Activated T-helper 9 cell treated with anti-CD3 and anti-CD28 coated beads, Interleukin-2, amount 50 U/mL, for 16 hours (primary cell): ENCODE results near the gene OR5H14.
"Not testable (repeated sequence)": the region's sequence is repeated elsewhere in the genome, so short reads cannot be mapped to it uniquely, and the experiment has no call there.

ENCODE experiments used
- DNase-seq: peaks from one replicate; pipeline ENCODE4 v3.0.0-alpha.2; 2020; ENCODE audit warnings: low read depth

OR5H14 gene

DNA sequence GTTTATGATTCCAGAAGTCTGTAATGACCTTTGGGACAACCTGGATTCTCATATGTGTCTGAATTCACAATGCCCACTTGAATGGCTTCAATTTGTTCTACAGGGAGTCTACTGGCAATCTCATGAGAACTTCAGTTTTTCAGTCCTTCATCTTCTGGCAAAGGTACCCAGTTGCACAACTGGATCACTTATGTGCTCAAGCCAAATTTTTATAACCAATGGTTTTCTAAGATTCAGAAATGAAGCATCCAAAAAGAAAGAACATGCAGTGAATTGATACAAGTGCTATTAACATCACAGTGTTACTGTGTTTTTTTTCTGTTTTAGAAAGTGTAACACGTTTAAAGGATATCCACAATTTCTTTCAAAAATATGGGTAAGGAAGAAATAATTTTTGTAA, at the start of gene OR5H14:
TSS of gene OR5H14 (plus strand) at position 301 of the 400 bp plus-strand sequence. CDS start 1,907 bp downstream, outside the sequence.
- no peak for DNase-seq

GRCh38 chr3:98099848-98100247, 47.4 kb upstream of the OR5H14 start:
- no peak for DNase-seq

GRCh38 chr3:98108162-98108561, 39.1 kb upstream of the OR5H14 start:
- no peak for DNase-seq

GRCh38 chr3:98109807-98110549, 37.3 kb upstream of the OR5H14 start:
- no peak for DNase-seq

- DNase-seq, result no peak
These were observed 36.8 kb upstream of the OR5H14 start for GRCh38 chr3:98110550-98110908.

GRCh38 chr3:98114264-98114663, 33.0 kb upstream of the OR5H14 start:
- DNase-seq, result no peak

DNA sequence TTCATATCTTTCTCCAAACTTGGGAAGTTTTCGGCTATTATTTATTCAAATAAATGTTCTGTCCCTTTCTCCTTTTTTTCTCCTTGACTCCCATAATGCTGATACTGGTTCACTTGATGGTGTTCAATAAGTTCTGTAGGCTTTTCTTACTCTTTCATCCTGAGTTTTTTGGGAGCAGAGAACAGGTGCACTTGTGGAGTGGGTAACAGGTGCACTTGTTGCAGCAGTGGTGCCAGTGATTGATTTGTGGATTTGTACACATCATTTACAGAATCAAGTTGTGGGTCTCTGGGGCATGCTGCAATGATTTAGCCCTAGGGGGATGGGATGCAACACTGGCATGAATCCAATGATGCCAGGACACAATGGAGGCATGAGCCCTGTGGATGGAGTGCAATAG, 31.6 kb upstream of the OR5H14 start:
- DNase-seq, result no peak

DNA sequence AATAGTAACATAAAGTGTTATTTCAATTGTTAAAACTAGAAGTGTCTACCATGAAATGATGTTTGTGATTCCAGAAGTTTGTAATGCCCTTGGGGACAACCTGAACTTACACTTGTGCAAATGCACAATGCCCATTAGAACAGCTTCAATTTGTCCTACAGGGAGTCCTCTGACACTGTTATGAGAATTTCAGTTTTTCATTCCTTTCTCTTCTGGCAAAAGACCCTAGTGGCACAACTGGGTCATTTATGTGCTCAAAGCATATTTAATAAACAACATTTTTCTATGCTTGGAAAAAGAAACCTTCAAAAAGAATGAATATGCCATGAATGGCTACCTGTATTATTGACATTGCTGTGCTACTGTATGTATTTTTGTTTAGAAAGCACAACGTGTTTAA, 16.9 kb upstream of the OR5H14 start, which contains the start of gene OR5H1:
TSS of gene OR5H1 (plus strand) at position 301 of the 400 bp plus-strand sequence. CDS start 1,977 bp downstream, outside the sequence.
- DNase-seq, result no peak

DNA sequence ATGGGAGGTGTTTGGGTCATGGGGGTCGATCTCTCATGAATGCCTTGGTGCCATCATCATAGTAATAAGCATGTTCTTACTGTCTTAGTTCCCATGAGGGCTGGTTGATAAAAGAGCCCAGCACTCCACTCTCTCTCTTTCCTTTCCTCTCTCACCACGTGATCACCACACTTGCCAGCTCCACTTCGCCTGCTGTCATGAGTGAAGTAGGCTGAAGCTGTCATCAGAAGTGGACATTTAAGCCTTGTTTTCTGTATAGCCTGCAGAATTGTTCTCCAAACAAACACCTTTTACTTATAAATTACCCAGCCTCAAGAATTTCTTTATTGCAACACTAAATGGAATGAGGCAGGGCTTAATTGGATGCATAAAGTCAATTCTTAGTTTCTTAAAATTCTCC, 10.6 kb upstream of the OR5H14 start:
- no peak for DNase-seq

GRCh38 chr3:98137826-98138557, 9.3 kb upstream of the OR5H14 start:
- not testable (repeated sequence) for DNase-seq

GRCh38 chr3:98140531-98140930, 6.7 kb upstream of the OR5H14 start:
- DNase-seq, result no peak

DNA sequence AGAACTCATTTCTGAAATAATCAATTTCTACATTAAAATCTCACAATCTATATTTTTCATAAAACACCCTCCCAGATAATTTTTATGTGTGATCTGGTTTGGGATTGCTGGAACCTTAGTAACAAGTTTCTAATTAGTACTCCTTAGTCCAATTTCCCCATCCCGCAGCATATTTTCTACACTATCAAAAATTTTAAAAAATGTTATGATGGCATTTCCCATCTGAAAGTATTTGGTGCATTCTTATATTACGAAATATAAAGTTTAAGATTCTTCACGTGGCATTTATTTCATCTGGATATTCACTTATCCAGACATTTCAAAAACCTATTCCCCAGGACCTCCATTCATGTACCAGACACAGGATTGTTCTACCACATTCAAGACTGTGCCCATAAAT, 1.5 kb downstream of the OR5H14 start:
- no peak for DNase-seq

DNA sequence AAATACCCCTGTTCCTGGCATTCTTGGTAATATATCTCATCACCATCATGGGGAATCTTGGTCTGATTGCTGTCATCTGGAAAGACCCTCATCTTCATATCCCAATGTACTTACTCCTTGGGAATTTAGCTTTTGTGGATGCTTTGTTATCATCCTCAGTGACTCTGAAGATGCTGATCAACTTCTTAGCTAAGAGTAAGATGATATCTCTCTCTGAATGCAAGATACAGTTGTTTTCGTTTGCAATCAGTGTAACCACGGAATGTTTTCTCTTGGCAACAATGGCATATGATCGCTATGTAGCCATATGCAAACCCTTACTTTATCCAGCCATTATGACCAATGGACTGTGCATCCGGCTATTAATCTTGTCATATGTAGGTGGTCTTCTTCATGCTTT, 2.2 kb downstream of the OR5H14 start:
- not testable (repeated sequence) for DNase-seq

DNA sequence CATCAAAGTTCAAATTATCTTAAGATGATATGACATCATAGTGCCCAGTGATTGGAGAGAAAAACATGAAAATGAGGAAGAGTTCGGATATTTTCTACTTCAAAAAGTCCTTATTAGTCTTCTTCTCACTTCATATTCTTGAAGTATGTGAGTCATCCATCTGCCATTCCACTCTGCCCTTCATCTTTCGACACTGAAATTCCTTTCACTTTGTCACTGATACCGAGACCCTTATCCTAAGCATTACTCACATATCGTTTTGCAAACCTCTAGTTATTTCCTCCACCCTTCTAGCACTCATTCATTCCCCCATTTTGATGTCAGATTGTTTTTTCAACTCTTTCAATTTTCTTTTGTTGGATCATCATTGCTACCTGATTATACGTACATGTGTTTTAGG, 4.0 kb downstream of the OR5H14 start:
- no peak for DNase-seq

DNA sequence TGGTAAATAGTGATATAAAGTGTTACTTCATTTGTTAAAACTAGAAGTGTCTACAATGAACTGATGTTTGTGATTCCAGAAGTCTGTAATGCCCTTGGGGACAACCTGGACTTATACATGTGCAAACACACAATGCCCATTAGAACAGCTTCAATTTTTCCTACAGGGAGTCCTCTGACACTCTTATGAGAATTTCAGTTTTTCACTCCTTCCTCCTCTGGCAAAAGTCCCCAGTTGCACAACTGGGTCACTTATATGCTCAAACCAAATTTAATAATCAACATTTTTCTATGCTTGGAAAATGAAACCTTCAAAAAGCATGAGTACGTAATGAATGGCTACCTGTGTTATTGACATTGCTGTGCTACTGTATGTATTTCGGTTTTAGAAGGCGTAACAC, 19.1 kb downstream of the OR5H14 start, which contains the start of gene OR5H15:
TSS of gene OR5H15 (plus strand) at position 301 of the 400 bp plus-strand sequence. CDS start 2,004 bp downstream, outside the sequence.
- no peak for DNase-seq

GRCh38 chr3:98171071-98171470, 23.8 kb downstream of the OR5H14 start:
- DNase-seq, result no peak

- DNase-seq, result no peak
These were observed 25.3 kb downstream of the OR5H14 start for GRCh38 chr3:98172621-98173020.

DNA sequence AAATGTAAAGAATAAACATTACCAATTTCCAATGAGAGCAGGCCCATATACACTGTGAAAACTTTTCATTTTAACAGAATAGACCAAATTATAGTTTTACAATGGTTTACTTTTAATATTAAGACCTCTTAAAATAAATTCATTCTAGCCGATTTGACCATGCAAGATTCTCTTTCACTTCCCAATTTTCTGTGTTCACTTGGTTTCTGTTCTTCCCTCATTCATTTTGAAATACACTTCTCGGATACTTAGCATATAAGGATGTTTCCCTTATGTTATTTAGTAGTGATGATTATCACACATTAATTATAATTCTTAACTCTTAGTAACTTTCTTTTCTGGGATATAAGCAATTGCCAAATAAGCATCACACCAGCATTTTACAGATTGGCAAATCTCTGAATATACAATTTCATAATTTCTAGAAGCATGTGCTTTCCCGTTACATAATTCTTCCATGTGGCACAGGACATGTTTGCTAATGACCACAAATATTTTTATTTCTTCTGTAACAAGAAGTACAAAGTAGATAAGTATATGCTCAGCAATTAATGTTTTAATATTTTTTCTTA, 33.1 kb downstream of the OR5H14 start:
- no peak for DNase-seq

- no peak for DNase-seq
These were observed 34.9 kb downstream of the OR5H14 start for GRCh38 chr3:98182196-98182595.

DNA sequence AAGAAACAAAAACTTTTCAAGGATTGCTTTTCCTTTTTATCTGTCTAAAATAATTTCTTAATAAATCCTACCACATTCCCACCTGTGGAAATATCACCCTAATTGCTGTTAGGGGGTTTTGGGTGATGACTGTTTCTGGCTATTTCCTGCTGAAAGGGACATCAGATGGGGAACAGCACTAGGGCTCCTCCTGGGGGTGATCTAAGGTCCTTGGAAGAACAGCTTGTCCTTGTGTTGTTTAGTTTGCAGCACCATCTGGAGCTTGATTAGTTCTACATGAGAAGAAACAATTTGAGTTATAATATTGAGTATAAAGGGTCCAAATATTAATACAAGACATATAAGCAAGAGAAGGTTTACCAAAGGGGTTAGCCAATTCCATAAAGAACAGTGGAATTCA, 37.9 kb downstream of the OR5H14 start:
- DNase-seq, result no peak

GRCh38 chr3:98188545-98188944, 41.3 kb downstream of the OR5H14 start:
- no peak for DNase-seq

GRCh38 chr3:98190911-98191310, 43.6 kb downstream of the OR5H14 start:
- not testable (repeated sequence) for DNase-seq

- not testable (repeated sequence) for DNase-seq
These were observed 49.0 kb downstream of the OR5H14 start for GRCh38 chr3:98196293-98196692.
